ENCODE results near the gene RABEP1. TPM values are rescaled to one million over a fixed set of nuclear protein-coding genes. Genes with fewer than 3 reads are reported as not detected.

Gene RABEP1
- total RNA-seq, 1 donor from 2014 or later: 50.1 TPM

DNA sequence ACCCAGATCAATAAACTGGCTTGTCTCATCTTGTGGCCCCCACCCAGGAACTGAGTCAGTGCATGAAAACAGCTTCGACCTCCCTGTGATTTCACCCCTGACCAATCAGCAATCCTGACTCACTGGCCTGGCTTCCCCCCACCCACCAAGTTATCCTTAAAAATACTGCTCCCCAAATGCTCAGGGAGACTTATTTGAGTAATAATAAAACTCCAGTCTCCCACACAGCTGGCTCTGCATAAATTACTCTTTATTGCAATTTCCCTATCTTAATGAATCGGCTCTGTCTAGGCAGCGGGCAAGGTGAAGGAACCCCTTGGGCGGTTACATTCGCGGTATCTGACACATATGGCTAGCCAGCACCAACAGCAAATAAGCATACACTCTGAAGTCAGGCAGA lies 9.8 kb upstream of the RABEP1 start:
- Mint-ChIP-seq H3K36me3 (ENCODE audit: unreplicated experiment) (no peaks in the 10 kb centered on the region), H3K27ac (ENCODE audit: unreplicated experiment) (no peak overlapping the region), H3K4me1 (ENCODE audit: unreplicated experiment) (no peaks in the 10 kb centered on the region), H3K27me3 (ENCODE audit: unreplicated experiment) (peaks cover 11% of the 10 kb centered on the region), H3K4me3 (ENCODE audit: unreplicated experiment) (no peak overlapping the region), H3K9me3 (ENCODE audit: unreplicated experiment) (no peaks in the 10 kb centered on the region)
- no peak for DNase-seq (ENCODE audit: extremely low spot score, unreplicated experiment)
- TF ChIP-seq, protein P1, sequence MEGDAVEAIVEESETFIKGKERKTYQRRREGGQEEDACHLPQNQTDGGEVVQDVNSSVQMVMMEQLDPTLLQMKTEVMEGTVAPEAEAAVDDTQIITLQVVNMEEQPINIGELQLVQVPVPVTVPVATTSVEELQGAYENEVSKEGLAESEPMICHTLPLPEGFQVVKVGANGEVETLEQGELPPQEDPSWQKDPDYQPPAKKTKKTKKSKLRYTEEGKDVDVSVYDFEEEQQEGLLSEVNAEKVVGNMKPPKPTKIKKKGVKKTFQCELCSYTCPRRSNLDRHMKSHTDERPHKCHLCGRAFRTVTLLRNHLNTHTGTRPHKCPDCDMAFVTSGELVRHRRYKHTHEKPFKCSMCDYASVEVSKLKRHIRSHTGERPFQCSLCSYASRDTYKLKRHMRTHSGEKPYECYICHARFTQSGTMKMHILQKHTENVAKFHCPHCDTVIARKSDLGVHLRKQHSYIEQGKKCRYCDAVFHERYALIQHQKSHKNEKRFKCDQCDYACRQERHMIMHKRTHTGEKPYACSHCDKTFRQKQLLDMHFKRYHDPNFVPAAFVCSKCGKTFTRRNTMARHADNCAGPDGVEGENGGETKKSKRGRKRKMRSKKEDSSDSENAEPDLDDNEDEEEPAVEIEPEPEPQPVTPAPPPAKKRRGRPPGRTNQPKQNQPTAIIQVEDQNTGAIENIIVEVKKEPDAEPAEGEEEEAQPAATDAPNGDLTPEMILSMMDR (IDR thresholded peaks at IDR 0.05): no peak

DNA sequence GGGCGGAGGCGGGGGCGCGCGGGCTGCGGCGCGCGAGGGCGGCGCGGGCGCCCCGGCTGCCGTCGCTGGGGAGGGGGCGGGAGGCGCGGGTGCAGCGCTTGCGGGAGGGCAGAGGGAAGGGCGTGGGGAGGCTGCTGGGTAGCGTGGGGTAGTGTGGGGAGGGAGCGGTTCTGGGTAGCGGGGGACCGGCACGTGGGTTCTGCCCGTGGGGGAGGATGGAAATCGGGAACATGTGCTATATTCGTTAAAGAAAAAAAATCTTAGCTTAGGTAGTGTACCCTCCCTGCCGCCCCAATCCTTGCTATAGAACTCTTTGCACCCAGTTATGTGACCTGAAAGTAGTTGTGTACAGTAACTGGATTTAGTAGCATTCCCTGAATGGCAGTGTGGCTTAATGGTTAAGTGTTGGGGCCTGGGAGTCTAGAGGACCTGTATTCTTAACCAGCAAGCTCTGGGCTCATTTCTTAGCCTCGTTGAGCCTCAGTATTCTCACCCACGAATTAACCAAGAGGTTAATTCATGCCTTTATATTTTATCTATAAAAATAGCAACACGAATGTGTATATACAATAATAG lies 646 bp downstream of the RABEP1 start:
- peaks cover 27% of the 10 kb centered on the region for H3K4me1 Mint-ChIP-seq (ENCODE audit: unreplicated experiment)
- H3K36me3 Mint-ChIP-seq (ENCODE audit: unreplicated experiment): no peaks in the 10 kb centered on the region
- no peaks in the 10 kb centered on the region for H3K27me3 Mint-ChIP-seq (ENCODE audit: unreplicated experiment)
- H3K4me3 Mint-ChIP-seq (ENCODE audit: unreplicated experiment): peak overlapping the region; percentile 83
- TF ChIP-seq, protein P1 (IDR thresholded peaks at IDR 0.05): no peak
- peak overlapping the region; percentile 79 for H3K27ac Mint-ChIP-seq (ENCODE audit: unreplicated experiment)
- H3K9me3 Mint-ChIP-seq (ENCODE audit: unreplicated experiment): no peaks in the 10 kb centered on the region
- no peak for DNase-seq (ENCODE audit: extremely low spot score, unreplicated experiment)

DNA sequence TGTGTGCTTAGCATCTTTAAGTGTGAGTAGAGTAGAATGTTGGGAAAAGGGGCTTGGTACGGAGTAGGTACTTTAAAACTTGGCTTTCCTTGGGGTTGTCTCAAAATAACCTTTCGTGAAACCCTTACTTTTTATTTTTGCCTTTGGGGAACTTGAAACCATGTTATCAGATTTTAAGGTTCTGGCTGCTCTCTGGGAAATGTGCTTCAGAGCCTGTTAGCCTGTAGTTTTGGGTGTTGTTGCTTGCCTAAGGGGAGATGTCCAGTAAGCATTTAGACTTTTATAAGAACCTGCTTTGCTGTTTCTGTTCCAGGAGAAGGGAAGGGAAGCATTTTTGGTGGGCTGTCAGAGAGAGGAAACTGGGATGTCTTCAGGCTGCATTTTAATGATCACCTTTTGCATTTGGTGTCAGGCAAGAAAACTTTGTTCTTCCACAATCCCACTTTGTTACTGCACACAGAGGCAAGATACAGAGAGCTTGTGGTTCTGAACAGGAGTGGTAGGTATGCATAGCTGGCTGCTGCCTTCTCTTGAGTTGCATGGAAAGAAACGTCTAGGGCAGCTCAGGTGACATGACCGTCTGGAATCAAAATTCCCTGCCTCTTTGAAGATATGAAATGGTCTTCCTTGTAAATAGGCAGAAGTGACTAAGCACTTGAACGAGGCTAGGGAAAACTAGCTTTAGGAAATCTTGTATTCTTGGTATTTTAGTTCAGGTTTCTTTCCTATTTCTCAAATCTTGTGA lies 1.7 kb downstream of the RABEP1 start:
- H3K36me3 Mint-ChIP-seq (ENCODE audit: unreplicated experiment): no peaks in the 10 kb centered on the region
- H3K27ac Mint-ChIP-seq (ENCODE audit: unreplicated experiment): peak overlapping the region; percentile 62
- DNase-seq (ENCODE audit: extremely low spot score, unreplicated experiment): no peak
- H3K9me3 Mint-ChIP-seq (ENCODE audit: unreplicated experiment): no peaks in the 10 kb centered on the region
- H3K27me3 Mint-ChIP-seq (ENCODE audit: unreplicated experiment): no peaks in the 10 kb centered on the region
- H3K4me3 Mint-ChIP-seq (ENCODE audit: unreplicated experiment): peak overlapping the region; percentile 83
- peaks cover 29% of the 10 kb centered on the region for H3K4me1 Mint-ChIP-seq (ENCODE audit: unreplicated experiment)
- TF ChIP-seq, protein P1 (IDR thresholded peaks at IDR 0.05): no peak

DNA sequence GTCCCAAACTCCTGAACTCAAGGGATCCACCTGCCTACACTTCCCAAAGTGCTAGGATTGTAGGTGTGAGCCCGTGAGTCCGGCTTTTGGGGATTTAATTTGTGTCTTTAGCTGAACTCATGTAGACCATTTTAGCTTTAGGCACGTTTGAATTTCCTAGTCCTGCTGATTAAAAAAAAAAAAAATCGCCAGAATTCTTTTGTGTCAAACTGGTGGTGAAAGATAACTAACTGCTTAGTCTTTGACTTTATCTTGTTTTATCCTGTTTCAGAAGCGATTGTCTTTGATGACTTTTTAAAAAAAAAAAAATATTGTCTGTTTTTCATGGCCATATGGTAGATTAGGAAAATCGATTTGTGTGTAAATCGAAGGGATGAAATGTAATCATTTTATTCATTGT lies 2.6 kb downstream of the RABEP1 start:
- H3K27ac Mint-ChIP-seq (ENCODE audit: unreplicated experiment): no peak overlapping the region
- peaks cover 34% of the 10 kb centered on the region for H3K4me1 Mint-ChIP-seq (ENCODE audit: unreplicated experiment)
- DNase-seq (ENCODE audit: extremely low spot score, unreplicated experiment): no peak
- no peak overlapping the region for H3K4me3 Mint-ChIP-seq (ENCODE audit: unreplicated experiment)
- TF ChIP-seq, protein P1 (IDR thresholded peaks at IDR 0.05): no peak
- H3K9me3 Mint-ChIP-seq (ENCODE audit: unreplicated experiment): no peaks in the 10 kb centered on the region
- no peaks in the 10 kb centered on the region for H3K36me3 Mint-ChIP-seq (ENCODE audit: unreplicated experiment)
- H3K27me3 Mint-ChIP-seq (ENCODE audit: unreplicated experiment): no peaks in the 10 kb centered on the region

DNA sequence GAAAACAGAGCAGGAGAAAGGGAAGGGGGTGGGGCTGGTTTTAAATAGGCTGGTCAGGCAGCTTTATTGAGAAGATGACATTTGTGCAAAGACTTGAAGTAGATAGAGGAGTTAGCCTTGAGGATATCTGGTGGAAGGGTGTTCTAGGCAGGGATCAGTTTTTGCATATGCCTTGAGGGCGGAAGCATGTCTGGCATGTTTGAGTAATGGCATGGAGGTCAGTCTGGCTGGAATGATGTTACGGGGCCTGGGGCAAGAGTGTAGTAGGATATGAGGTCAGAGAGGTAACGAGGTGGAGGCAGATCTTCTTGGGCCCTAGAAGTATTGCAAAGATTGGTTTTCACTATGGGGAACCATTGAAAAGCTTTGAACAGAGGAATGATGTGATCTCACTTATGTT lies 4.8 kb downstream of the RABEP1 start:
- no peak overlapping the region for H3K4me3 Mint-ChIP-seq (ENCODE audit: unreplicated experiment)
- H3K27me3 Mint-ChIP-seq (ENCODE audit: unreplicated experiment): no peaks in the 10 kb centered on the region
- H3K27ac Mint-ChIP-seq (ENCODE audit: unreplicated experiment): no peak overlapping the region
- DNase-seq (ENCODE audit: extremely low spot score, unreplicated experiment): no peak
- TF ChIP-seq, protein P1 (IDR thresholded peaks at IDR 0.05): no peak
- no peaks in the 10 kb centered on the region for H3K9me3 Mint-ChIP-seq (ENCODE audit: unreplicated experiment)
- H3K36me3 Mint-ChIP-seq (ENCODE audit: unreplicated experiment): no peaks in the 10 kb centered on the region
- H3K4me1 Mint-ChIP-seq (ENCODE audit: unreplicated experiment): peaks cover 34% of the 10 kb centered on the region

Data from osteocyte (in vitro differentiated cells).